Activated naive CD8-positive, alpha-beta T cell treated with anti-CD3 and anti-CD28 coated beads, Interleukin-2, amount 50 U/mL, for 16 hours (primary cell): Measurements from ENCODE around the gene SLC7A9.
"Not testable (repeated sequence)": the region's sequence is repeated elsewhere in the genome, so short reads cannot be mapped to it uniquely, and the experiment has no call there.

ENCODE experiments used
- DNase-seq: peaks from one replicate; pipeline ENCODE4 v3.0.0-alpha.2; 2020; ENCODE audit warnings: low read depth, low spot score

Gene SLC7A9

DNA sequence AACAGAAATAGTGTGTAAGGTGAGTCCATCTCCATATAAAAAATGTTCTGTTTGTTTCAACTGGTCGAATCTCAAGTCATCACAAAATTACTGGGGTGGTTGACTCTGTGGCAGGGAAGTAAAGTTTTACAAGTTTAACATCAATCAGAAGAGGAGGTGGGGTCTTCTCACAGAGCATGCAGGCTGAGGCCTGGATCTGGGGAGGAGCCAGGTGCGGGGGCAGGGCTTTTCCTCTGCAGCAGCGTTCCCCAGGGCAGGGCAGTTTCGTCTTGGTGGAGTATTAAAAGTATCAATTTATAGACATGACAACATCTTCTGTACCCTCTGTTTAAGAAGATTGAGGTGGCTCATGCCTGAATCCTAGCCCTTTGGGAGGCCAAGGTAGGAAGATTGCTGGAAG is 68.8 kb downstream of the SLC7A9 start:
- no peak for DNase-seq

DNA sequence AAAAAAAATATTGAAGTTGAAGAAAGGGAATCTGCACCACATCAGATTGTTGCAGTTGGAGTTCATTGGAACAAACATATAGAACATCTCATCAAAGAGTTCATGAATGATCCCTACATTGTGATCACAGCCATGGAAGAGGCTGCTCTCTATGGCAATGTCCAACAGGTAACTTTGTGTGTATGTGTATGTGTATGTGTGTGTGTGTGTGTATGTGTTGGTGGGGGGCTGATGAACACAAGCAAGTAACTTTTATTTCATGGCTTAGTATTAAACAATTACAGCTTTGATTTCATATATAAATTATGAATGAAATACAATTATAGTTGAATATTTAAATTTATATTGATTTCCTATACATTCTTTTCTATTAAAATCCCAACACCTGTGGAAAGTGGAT is 69.4 kb downstream of the SLC7A9 start:
- DNase-seq, result no peak

DNA sequence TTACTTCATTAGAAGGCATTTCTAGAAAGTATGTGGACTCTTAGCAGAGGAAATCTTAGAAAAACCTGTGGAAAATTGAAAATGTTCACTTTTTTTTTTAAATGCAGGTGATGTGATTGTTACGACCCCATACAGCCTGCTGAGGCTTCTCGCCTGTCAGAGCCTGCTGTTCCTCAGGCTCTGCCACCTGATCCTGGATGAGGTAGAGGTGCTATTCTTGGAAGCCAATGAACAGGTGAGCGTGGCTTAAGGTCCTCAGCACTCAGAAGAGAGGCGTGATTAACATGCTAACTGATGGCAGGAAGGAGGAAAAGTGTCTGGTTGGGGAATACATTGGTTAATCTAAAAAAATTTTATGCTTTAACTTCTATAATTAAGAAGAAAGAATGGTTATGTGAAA is 71.4 kb downstream of the SLC7A9 start:
- no peak for DNase-seq

DNA sequence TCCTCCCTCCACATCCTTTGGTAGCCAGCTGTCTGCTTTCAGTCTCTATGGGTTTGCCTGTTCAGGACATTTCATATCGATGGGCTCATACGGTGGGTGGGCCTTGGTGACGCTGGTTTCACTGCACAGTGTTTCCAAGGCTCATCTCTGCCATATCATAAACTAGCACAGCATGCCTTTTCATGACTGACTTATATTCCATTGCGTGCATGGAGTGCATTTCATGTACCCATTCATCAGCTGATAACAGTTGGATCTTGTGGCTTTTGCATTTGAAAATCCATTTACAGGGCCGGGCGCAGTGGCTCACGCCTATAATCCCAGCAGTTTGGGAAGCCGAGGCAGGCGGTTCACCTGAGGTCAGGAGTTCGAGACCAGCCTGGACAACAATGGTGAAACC is 80.1 kb downstream of the SLC7A9 start:
- no peak for DNase-seq

DNA sequence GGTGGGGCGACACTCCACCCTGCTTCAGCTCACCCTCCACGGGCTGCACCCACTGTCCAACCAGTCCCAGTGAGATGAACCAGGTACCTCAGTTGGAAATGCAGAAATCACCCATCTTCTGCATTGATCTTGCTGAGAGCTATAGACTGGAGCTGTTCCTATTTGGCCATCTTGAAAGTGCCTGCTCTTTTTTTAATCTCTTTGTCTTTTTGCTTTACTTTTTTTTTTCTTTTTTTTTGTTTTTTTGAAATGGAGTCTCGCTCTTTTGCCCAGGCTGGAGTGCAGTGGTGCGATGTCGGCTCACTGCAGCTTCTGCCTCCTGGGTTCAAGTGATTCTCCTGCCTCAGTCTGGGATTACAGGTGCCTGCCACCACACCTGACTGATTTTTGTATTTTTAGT is 81.7 kb downstream of the SLC7A9 start:
- not testable (repeated sequence) for DNase-seq

DNA sequence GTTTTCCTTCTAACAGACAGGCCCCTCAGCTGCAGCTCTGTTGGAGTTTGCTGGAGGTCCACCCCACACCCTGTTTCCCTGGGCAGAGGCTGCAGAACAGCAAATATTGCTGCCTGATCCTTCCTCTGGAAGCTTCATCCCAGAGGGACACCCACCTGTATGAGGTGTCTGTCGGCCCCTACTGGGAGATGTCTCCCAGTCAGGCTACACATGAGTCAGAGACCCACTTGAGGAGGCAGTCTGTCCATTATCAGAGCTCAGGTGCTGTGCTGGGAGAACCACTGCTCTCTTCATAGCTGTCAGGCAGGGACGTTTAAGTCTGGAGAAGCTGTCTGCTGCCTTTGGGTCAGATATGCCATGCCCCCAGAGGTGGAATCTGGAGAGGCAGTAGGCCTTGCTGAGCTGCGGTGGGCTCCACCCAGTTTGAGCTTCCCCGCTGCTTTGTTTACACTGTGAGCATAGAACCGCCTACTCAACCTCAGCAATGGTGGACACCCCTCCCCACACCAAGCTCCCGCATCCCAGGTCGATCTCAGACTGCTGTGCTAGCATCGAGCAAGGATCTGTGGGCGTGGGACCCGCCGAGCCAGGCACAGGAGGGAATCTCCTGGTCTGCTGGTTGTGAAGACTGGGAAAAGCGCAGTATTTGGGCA is 82.3 kb downstream of the SLC7A9 start:
- not testable (repeated sequence) for DNase-seq

DNA sequence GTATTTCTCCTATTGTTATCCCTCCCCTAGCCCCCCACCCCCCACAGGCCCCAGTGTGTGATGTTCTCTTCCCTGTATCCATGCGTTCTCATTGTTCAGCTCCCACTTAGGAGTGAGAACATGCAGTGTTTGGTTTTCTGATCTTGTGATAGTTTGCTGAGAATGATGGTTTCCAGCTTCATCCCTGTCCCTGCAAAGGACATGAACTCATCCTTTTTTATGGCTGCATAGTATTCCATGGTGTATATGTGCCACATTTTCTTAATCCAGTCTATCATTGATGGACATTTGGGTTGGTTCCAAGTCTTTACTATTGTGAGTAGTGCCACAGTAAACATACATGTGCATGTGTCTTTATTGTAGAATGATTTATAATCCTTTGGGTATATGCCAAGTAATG is 87.5 kb downstream of the SLC7A9 start:
- DNase-seq, result not testable (repeated sequence)

DNA sequence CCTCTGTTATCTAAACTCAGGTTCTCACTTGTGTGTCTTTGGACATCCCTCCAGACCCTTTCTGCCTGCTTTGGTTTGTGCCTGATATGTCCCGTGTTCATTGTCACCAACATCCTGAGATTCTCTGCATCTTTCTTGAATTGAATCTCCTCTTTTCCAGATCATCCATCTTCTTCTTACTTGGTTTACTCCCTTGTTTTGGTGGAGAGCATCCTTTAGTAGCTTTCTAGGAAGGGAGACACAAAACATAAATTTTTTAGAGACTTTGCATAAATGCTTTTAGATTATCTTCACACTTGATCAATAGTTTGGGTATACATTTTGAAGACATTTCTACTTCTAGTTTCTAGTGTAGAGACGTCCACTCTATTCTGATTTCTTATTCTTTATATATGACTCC is 88.3 kb downstream of the SLC7A9 start:
- no peak for DNase-seq
